Mucosa of rectum (tissue), 2 donors: ENCODE results near the gene IGF2BP2.
"Not testable (repeated sequence)": the region's sequence is repeated elsewhere in the genome, so short reads cannot be mapped to it uniquely, and the experiment has no call there.

ENCODE experiments used
- H3K27ac ChIP-seq, 2 donors: one replicate each; pipeline ENCODE4 v1.7.0; 2013; ENCODE audit warnings: inconsistent platforms in 2 of 2, low read depth in 2 of 2, low read length in 2 of 2
- H3K27me3 ChIP-seq, 2 donors: one replicate each; pipeline ENCODE4 v1.7.0; 2013; ENCODE audit warnings: low read length in 2 of 2; ENCODE audit not compliant: control insufficient read depth in 2 of 2, insufficient read depth in 2 of 2
- H3K36me3 ChIP-seq, 2 donors: one replicate each; pipeline ENCODE4 v1.7.0; 2013; ENCODE audit warnings: low read length in 2 of 2; ENCODE audit not compliant: control insufficient read depth in 2 of 2, insufficient read depth in 2 of 2
- H3K4me1 ChIP-seq, 2 donors: one replicate each; pipeline ENCODE4 v1.7.0; 2013; ENCODE audit warnings: low read length in 2 of 2, mild to moderate bottlenecking in 1 of 2; ENCODE audit not compliant: control insufficient read depth in 2 of 2, insufficient read depth in 2 of 2
- H3K4me3 ChIP-seq, 2 donors: one replicate each; pipeline ENCODE4 v1.7.0; 2013; ENCODE audit warnings: low read length in 2 of 2
- H3K9ac ChIP-seq, 2 donors: one replicate each; pipeline ENCODE4 v1.7.0; 2013; ENCODE audit warnings: low read length in 2 of 2, low read depth in 1 of 2, mild to moderate bottlenecking in 1 of 2
- H3K9me3 ChIP-seq, 2 donors: one replicate each; pipeline ENCODE4 v1.7.0; 2013; ENCODE audit warnings: low read length in 2 of 2; ENCODE audit not compliant: control insufficient read depth in 2 of 2
- donor health status: healthy.
- donor health status: Normal muscosa, but diverticular disease.

The IGF2BP2 gene

GRCh38 chr3:185842241-185842640, 17.4 kb upstream of the IGF2BP2 start:
- Histone ChIP-seq H3K27ac (no peak overlapping the region), H3K36me3 (no peaks in the 10 kb centered on the region), H3K4me3 (no peak overlapping the region)

GRCh38 chr3:185838417-185838989, 13.7 kb upstream of the IGF2BP2 start:
- H3K36me3 ChIP-seq, H3K9ac ChIP-seq, H3K9me3 ChIP-seq, H3K27ac ChIP-seq, H3K4me3 ChIP-seq, H3K4me1 ChIP-seq, H3K27me3 ChIP-seq: not testable (repeated sequence)

More at GRCh38 chr3:185842241-185842640, 17.4 kb upstream of the IGF2BP2 start:
- H3K9me3 ChIP-seq: no peaks in the 10 kb centered on the region
- no peak overlapping the region for H3K9ac ChIP-seq
- H3K4me1 ChIP-seq: no peaks in the 10 kb centered on the region
- no peaks in the 10 kb centered on the region for H3K27me3 ChIP-seq

DNA sequence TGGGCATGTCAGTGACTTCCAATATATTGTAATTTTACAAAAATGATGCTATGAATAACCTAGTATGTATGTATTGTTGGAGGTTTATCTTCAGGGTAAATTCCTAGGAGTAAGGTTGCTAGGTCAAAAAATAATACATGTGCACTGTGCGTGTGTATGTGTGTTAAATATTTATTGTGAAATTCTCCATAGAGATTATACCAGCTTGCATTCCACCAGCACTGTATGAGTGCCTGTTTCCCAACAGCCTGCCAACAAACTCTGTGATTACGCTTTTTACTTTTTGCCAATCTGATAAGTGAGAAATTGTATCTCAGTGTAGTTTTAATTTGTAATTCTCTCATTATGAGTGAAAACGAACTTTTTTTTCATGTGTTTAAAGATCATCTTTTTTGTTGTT, 12.6 kb upstream of the IGF2BP2 start:
- H3K27me3 ChIP-seq: peaks cover 0 to 3% of the 10 kb centered on the region in 2 donors
- H3K9me3 ChIP-seq: no peaks in the 10 kb centered on the region
- H3K9ac ChIP-seq: no peak overlapping the region
- no peak overlapping the region for H3K27ac ChIP-seq
- no peaks in the 10 kb centered on the region for H3K4me1 ChIP-seq
- no peak overlapping the region for H3K4me3 ChIP-seq
- H3K36me3 ChIP-seq: no peaks in the 10 kb centered on the region

DNA sequence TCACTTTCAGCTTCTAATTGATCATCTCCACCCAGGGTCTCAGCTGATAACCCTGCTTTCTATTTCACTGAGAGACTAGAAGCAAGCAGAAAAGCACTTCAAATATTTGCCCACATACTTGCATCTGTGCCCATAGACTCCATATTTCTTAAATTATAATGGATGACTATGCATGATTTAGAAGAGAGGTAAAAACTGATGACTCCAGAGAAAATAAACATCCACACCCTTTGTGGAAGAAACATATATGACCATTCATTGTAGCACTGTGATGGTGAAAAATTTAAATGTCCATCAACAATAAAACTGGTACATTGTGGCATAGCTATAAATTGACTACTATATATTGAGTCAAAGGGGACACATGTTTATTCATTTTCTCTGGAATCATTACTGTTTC, 7.1 kb upstream of the IGF2BP2 start:
- Histone ChIP-seq H3K9me3 (no peaks in the 10 kb centered on the region), H3K9ac (no peak overlapping the region), H3K36me3 (no peaks in the 10 kb centered on the region), H3K27me3 (peaks cover 0 to 4% of the 10 kb centered on the region in 2 donors), H3K4me3 (no peak overlapping the region), H3K4me1 (no peaks in the 10 kb centered on the region), H3K27ac (no peak overlapping the region)

DNA sequence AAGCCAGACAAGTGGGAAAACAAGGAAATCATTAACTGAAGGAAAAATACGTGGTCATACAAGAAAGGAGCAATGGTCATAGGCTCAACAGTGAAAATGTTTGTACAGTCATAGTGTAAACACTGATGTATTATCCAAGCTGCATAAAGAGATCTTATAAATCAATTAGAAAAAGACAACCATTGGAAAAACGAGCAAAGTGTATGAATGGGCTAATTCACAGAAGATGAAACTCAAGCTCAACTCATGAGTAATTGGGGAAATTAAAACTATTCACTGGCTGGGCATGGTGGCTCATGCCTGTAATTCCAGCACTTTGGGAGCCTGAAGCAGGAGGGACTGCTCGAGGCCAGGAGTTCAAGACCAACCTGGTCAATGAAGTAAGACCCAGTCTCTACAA, 6.4 kb upstream of the IGF2BP2 start:
- no peak overlapping the region for H3K4me3 ChIP-seq
- H3K27me3 ChIP-seq: peaks cover 0 to 4% of the 10 kb centered on the region in 2 donors
- H3K9me3 ChIP-seq: no peaks in the 10 kb centered on the region
- no peak overlapping the region for H3K9ac ChIP-seq
- peaks cover 5% of the 10 kb centered on the region in 2 donors for H3K4me1 ChIP-seq
- no peak overlapping the region for H3K27ac ChIP-seq
- no peaks in the 10 kb centered on the region for H3K36me3 ChIP-seq

DNA sequence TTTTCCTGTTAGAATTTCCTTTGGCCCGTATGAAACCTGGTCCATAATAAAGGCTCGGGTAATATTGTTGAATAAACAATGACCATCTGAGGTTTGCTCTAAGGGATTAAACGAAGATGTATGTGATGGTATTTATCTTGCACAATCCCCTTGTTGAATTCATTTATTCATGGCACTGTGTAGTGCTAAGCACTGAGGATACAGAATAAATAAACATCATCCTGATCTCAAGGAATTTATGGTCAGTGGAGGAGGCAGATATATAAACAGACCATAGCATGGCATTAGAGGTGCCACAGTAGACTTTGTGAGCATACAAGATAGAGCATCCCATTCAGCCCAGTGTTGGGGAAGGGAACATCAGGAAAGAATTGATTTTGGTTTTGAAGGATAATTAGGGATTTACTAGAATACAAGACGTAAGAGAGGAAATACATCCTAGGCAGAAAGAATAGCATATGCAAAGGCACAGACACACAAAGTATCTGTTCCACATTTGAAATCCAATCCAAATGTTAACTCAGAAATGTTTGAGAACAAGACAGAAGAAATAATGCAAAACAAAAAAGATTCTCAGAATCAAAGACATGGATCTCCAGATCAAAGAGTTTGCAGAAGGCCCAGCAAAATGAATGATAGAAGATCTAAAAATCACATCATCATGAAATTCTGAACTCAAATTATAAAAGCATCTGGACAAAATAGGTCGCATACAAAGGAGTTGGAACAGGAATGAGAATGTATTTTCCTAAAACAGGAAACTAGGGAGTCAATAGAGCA, 5.4 kb upstream of the IGF2BP2 start:
- Histone ChIP-seq H3K9ac (no peak overlapping the region), H3K27me3 (peaks cover 0 to 4% of the 10 kb centered on the region in 2 donors), H3K27ac (no peak overlapping the region), H3K36me3 (no peaks in the 10 kb centered on the region), H3K4me1 (peaks cover 5 to 8% of the 10 kb centered on the region in 2 donors), H3K4me3 (no peak overlapping the region), H3K9me3 (no peaks in the 10 kb centered on the region)

- Histone ChIP-seq H3K4me1 (peaks cover 5 to 8% of the 10 kb centered on the region in 2 donors), H3K27me3 (peaks cover 0 to 4% of the 10 kb centered on the region in 2 donors), H3K36me3 (no peaks in the 10 kb centered on the region), H3K27ac (no peak overlapping the region), H3K9ac (no peak overlapping the region), H3K9me3 (no peaks in the 10 kb centered on the region), H3K4me3 (no peak overlapping the region)
Measured at GRCh38 chr3:185828755-185829154, 3.9 kb upstream of the IGF2BP2 start.

GRCh38 chr3:185827595-185828344, 2.9 kb upstream of the IGF2BP2 start:
- Histone ChIP-seq H3K9me3 (no peaks in the 10 kb centered on the region), H3K27me3 (peaks cover 0 to 4% of the 10 kb centered on the region in 2 donors), H3K36me3 (no peaks in the 10 kb centered on the region)

DNA sequence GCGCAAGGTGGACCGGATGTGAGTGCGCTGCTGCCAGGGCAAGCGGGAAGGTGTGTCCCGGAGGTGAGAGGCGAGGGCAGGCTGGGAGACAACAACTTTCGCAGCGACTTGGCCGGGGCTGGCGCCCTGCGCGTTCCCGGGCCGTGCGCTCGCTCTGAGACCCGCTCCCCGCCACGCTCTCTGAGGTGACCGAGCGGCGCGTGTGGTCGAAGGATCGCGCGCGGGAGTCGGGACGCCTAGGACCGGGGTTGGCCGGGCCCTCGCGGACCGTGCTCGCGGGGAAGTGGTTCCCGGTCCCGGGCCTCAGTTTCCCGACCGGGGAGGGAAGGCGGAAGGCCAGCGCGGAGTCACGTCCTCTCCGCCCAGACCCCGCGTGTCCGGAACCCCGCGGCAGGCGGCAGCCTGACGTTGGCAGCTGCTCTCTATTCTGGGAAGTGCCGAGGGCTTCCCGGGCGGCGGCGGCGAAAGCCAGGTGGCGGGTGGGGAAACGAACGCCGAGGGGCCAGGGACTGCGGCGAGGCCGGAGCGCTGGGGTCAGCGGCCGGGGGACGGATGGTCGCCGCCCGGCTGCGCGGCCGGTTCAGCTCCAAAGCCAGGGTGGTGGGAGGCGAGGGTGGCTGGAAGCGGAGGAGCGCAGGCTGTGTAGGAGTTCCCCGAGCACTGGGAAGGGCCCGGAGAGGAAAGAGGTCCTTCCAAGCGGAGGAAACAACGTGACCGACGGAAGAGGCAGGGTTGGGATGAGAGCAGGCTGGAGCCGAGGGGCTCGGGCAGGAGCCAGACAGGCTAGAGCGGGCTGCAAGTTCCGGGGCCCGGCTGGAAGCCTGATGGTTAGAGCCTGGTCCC, 1.0 kb upstream of the IGF2BP2 start:
- Histone ChIP-seq H3K9ac (peak overlapping the region; percentile 70 to 88), H3K36me3 (no peaks in the 10 kb centered on the region), H3K4me1 (peaks cover 5 to 8% of the 10 kb centered on the region in 2 donors), H3K27ac (peak overlapping the region; percentile 89 to 95), H3K4me3 (peak overlapping the region; percentile 79 to 83), H3K9me3 (no peaks in the 10 kb centered on the region), H3K27me3 (peaks cover 0 to 2% of the 10 kb centered on the region in 2 donors)

More at GRCh38 chr3:185827595-185828344, 2.9 kb upstream of the IGF2BP2 start:
- Histone ChIP-seq H3K9ac (no peak overlapping the region), H3K4me1 (peaks cover 5 to 8% of the 10 kb centered on the region in 2 donors), H3K27ac (no peak overlapping the region), H3K4me3 (no peak overlapping the region)
